Raji (cell line): ENCODE measurements around the gene ARHGAP6.

Experiments
- POLR2A ChIP-seq: IDR thresholded peaks from 2 replicates; pipeline ENCODE4 v1.6.1; 2011; ENCODE audit warnings: low read depth, low read length, control low read depth; ENCODE audit not compliant: insufficient read depth

Gene ARHGAP6

GRCh38 chrX:11419102-11419501, 246.6 kb downstream of the ARHGAP6 start:
- TF ChIP-seq POLR2A: no peak

- no peak for TF ChIP-seq POLR2A
These were observed 249.1 kb downstream of the ARHGAP6 start for GRCh38 chrX:11416600-11416999.

GRCh38 chrX:11414091-11414490, 251.6 kb downstream of the ARHGAP6 start:
- TF ChIP-seq POLR2A: no peak

- no peak for TF ChIP-seq POLR2A
These were observed 252.8 kb downstream of the ARHGAP6 start for GRCh38 chrX:11412715-11413623.

- no peak for TF ChIP-seq POLR2A
These were observed 255.8 kb downstream of the ARHGAP6 start for GRCh38 chrX:11409957-11410356.

GRCh38 chrX:11408783-11409182, 256.9 kb downstream of the ARHGAP6 start:
- no peak for TF ChIP-seq POLR2A

- TF ChIP-seq POLR2A: no peak
These were observed 257.7 kb downstream of the ARHGAP6 start for GRCh38 chrX:11408109-11408405.

GRCh38 chrX:11407331-11408108, 258.2 kb downstream of the ARHGAP6 start:
- TF ChIP-seq POLR2A: no peak

GRCh38 chrX:11406109-11406765, 259.5 kb downstream of the ARHGAP6 start:
- no peak for TF ChIP-seq POLR2A

GRCh38 chrX:11403631-11404030, 262.1 kb downstream of the ARHGAP6 start:
- no peak for TF ChIP-seq POLR2A

GRCh38 chrX:11401966-11402365, 263.8 kb downstream of the ARHGAP6 start:
- TF ChIP-seq POLR2A: no peak

- no peak for TF ChIP-seq POLR2A
These were observed 266.1 kb downstream of the ARHGAP6 start for GRCh38 chrX:11399489-11400094.

GRCh38 chrX:11398785-11399184, 266.9 kb downstream of the ARHGAP6 start:
- no peak for TF ChIP-seq POLR2A

- TF ChIP-seq POLR2A: no peak
These were observed 267.6 kb downstream of the ARHGAP6 start for GRCh38 chrX:11398139-11398538.

- no peak for TF ChIP-seq POLR2A
These were observed 268.0 kb downstream of the ARHGAP6 start for GRCh38 chrX:11397680-11398079.
